ENCODE results near the gene PACRG.

Gene PACRG

DNA sequence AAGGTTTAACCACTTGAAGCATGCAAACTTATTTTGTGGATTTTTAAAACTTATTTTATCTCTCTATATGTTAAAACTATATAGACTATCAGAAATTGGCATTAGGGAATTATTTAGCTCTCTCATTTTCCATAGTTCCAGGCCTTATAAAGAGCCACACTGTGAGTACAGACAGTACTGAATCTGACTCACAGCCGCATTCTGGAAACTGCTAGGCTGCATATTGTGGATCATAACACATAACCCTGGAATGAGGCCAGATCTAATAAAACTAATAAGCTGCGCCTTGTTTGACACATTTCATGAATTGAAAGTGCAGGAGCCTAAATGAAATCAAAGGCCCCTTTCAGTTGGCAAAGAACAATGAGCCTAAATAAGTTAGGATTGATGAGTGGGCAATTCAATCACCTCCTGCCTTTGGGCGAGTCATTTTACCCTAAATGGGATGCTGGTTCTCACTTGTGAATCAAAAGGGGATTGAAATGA is 308.4 kb downstream of the PACRG start:
- H3K4me2 ChIP-seq (ENCODE audit: low read length): no peak overlapping the region
- no peak overlapping the region for H2BK15ac ChIP-seq (replicated peaks; ENCODE audit: low read depth)
- H3K27ac ChIP-seq (ENCODE audit: low read depth, low read length): no peak overlapping the region
- no peaks in the 10 kb centered on the region for H3K4me1 ChIP-seq (ENCODE audit: control insufficient read depth, low read depth, low read length)
- H3K9ac ChIP-seq (ENCODE audit: low read length): no peak overlapping the region
- no peaks in the 10 kb centered on the region for H3K36me3 ChIP-seq (ENCODE audit: control insufficient read depth, insufficient read depth, low read length)
- no peak overlapping the region for H2BK5ac ChIP-seq (ENCODE audit: low read length)
- H3K18ac ChIP-seq (ENCODE audit: low read length): no peak overlapping the region
- no peaks in the 10 kb centered on the region for H3K79me1 ChIP-seq (ENCODE audit: low read length)
- H2BK120ac ChIP-seq (ENCODE audit: low read depth, low read length): no peak overlapping the region
- no peak overlapping the region for H4K5ac ChIP-seq (ENCODE audit: low read length)
- no peak overlapping the region for H3K23ac ChIP-seq (ENCODE audit: low read length)
- H3K27me3 ChIP-seq (ENCODE audit: insufficient read depth, low read length, poor library complexity): no peaks in the 10 kb centered on the region
- WGBS (ENCODE audit: extremely low coverage, insufficient coverage, low lambda C conversion rate): no CpG with 5 or more reads among the region's 3 CpGs
- H4K8ac ChIP-seq (ENCODE audit: low read depth, low read length): no peak overlapping the region
- no peak overlapping the region for H3K4ac ChIP-seq (ENCODE audit: low read depth, low read length)
- no peak overlapping the region for H3K56ac ChIP-seq (ENCODE audit: low read length)
- DNase-seq: no peak
- no peaks in the 10 kb centered on the region for H3K79me2 ChIP-seq (ENCODE audit: control insufficient read depth, insufficient read depth, low read length)
- H3K4me3 ChIP-seq (ENCODE audit: low read length): no peak overlapping the region
- no peak overlapping the region for H2AK5ac ChIP-seq (ENCODE audit: low read length)

DNA sequence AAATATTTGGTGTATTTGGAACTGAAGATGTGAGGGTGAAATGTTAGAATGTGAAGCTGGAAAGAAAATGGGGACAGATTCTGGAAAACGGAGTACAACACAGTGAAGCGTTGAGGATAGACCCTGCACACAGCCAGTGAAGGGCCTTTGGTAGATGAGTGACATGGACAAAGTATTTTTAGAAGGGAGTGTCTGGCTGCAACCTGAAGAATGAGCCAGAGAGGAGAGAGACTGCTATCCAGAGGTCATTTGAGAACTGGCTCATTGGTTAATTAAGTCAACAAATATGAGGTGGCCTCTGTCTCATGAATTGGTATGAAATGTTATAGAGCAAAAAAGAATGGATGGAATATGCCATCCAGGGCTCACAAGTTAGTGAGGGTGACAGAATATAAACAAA is 310.5 kb downstream of the PACRG start:
- Histone ChIP-seq H2BK5ac (ENCODE audit: low read length) (no peak overlapping the region), H2AK5ac (ENCODE audit: low read length) (no peak overlapping the region)
- no CpG with 5 or more reads among the region's 2 CpGs for WGBS (ENCODE audit: extremely low coverage, insufficient coverage, low lambda C conversion rate)

DNA sequence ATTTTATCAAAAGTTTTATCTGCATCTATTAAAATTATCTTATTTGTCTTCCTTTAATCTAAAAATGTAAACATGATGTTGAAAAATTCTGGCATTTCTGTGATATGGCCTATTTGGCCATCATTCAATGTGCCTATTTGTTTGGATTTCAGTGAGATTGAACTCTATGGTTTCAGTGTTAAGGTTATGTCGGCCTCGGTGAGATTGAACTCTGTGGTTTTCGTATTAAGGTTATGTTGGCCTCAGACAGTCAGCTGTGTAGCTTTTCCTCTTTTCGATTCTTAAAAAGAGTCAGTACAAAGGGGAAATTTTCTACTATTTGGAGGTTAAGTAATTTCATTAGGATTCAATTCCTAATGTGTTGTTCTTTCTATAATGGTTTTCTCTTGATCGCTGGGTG is 320.6 kb downstream of the PACRG start:
- Histone ChIP-seq H3K79me1 (ENCODE audit: low read length) (no peaks in the 10 kb centered on the region), H3K9ac (ENCODE audit: low read length) (no peak overlapping the region)
- no CpG with 5 or more reads among the region's 5 CpGs for WGBS (ENCODE audit: extremely low coverage, insufficient coverage, low lambda C conversion rate)

More for the DNA sequence above, 310.5 kb downstream of the PACRG start:
- Histone ChIP-seq H4K5ac (ENCODE audit: low read length) (no peak overlapping the region), H3K27me3 (ENCODE audit: insufficient read depth, low read length, poor library complexity) (no peaks in the 10 kb centered on the region), H3K79me2 (ENCODE audit: control insufficient read depth, insufficient read depth, low read length) (no peaks in the 10 kb centered on the region), H2BK15ac (replicated peaks; ENCODE audit: low read depth) (no peak overlapping the region), H3K9ac (ENCODE audit: low read length) (no peak overlapping the region), H3K4me2 (ENCODE audit: low read length) (no peak overlapping the region), H4K8ac (ENCODE audit: low read depth, low read length) (no peak overlapping the region), H2BK120ac (ENCODE audit: low read depth, low read length) (no peak overlapping the region), H3K4ac (ENCODE audit: low read depth, low read length) (no peak overlapping the region), H3K79me1 (ENCODE audit: low read length) (no peaks in the 10 kb centered on the region), H3K23ac (ENCODE audit: low read length) (no peak overlapping the region), H3K27ac (ENCODE audit: low read depth, low read length) (no peak overlapping the region), H3K56ac (ENCODE audit: low read length) (no peak overlapping the region), H3K4me1 (ENCODE audit: control insufficient read depth, low read depth, low read length) (no peaks in the 10 kb centered on the region), H3K4me3 (ENCODE audit: low read length) (no peak overlapping the region), H3K18ac (ENCODE audit: low read length) (no peak overlapping the region), H3K36me3 (ENCODE audit: control insufficient read depth, insufficient read depth, low read length) (no peaks in the 10 kb centered on the region)
- DNase-seq: no peak

DNA sequence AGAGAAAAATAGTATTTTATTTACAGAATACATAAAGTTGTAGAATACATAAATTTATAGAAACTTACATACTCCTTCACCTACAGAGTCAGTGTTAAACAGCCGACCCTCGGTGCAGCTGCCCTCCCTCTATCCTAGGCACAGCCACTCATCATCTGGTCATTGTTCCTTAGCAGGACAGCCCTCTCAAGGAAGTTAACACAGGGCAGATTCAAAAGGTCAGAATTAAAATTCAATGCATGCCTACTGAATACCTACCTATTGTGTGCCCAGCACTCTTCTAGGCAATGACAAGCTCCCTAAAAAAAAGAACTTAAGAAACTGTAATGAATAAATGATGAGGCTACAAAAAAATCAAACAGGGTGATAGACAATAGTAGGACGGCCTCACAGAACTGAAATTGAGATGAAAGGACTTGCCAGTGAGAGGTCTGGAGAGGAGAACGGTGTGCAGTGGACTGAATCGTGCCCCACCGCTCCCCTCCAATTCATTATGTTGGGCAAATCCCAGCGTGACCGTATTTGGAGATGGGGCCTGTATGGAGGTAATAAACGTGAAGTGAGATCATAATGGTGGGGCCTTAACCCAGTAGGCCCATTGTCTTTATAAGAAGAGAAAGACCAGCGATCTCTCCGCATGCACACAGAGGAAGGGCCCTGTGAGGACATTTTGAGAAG is 326.0 kb downstream of the PACRG start:
- WGBS (ENCODE audit: extremely low coverage, insufficient coverage, low lambda C conversion rate): no CpG with 5 or more reads among the region's 11 CpGs
- H3K27me3 ChIP-seq (ENCODE audit: insufficient read depth, low read length, poor library complexity): no peaks in the 10 kb centered on the region

More for the DNA sequence above, 320.6 kb downstream of the PACRG start:
- Histone ChIP-seq H2BK5ac (ENCODE audit: low read length) (no peak overlapping the region), H3K27ac (ENCODE audit: low read depth, low read length) (no peak overlapping the region), H3K36me3 (ENCODE audit: control insufficient read depth, insufficient read depth, low read length) (no peaks in the 10 kb centered on the region), H3K4ac (ENCODE audit: low read depth, low read length) (no peak overlapping the region), H3K56ac (ENCODE audit: low read length) (no peak overlapping the region), H3K4me1 (ENCODE audit: control insufficient read depth, low read depth, low read length) (no peaks in the 10 kb centered on the region), H3K4me2 (ENCODE audit: low read length) (no peak overlapping the region), H2AK5ac (ENCODE audit: low read length) (no peak overlapping the region), H4K5ac (ENCODE audit: low read length) (no peak overlapping the region), H3K23ac (ENCODE audit: low read length) (no peak overlapping the region), H2BK120ac (ENCODE audit: low read depth, low read length) (no peak overlapping the region), H2BK15ac (replicated peaks; ENCODE audit: low read depth) (no peak overlapping the region), H3K79me2 (ENCODE audit: control insufficient read depth, insufficient read depth, low read length) (no peaks in the 10 kb centered on the region), H3K4me3 (ENCODE audit: low read length) (no peak overlapping the region), H3K18ac (ENCODE audit: low read length) (no peak overlapping the region), H4K8ac (ENCODE audit: low read depth, low read length) (no peak overlapping the region), H3K27me3 (ENCODE audit: insufficient read depth, low read length, poor library complexity) (no peaks in the 10 kb centered on the region)
- no peak for DNase-seq

DNA sequence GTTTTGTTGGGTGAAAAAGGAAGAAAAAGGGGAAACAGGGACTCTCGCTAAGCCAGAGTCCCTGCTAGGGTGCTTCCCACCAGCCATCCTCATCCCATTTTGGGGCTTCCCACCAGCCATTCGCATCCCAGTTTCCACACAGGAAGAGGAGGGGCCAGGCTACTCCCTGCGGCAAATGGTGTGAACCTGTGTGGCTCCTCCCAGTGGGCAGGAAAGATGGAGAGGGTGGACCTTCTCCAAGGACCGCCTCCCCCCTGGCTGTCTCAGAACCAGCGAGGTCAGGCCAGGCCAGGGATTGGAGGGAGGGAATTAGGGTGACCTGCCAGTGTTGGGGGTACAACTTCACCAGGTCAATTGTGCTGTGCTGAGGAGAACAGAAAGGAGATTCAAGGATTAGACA is 326.9 kb downstream of the PACRG start:
- Histone ChIP-seq H4K8ac (ENCODE audit: low read depth, low read length) (no peak overlapping the region), H3K36me3 (ENCODE audit: control insufficient read depth, insufficient read depth, low read length) (no peaks in the 10 kb centered on the region), H3K18ac (ENCODE audit: low read length) (no peak overlapping the region), H3K4me1 (ENCODE audit: control insufficient read depth, low read depth, low read length) (no peaks in the 10 kb centered on the region), H3K56ac (ENCODE audit: low read length) (no peak overlapping the region), H3K79me1 (ENCODE audit: low read length) (no peaks in the 10 kb centered on the region), H3K27ac (ENCODE audit: low read depth, low read length) (no peak overlapping the region), H3K23ac (ENCODE audit: low read length) (no peak overlapping the region), H3K9ac (ENCODE audit: low read length) (no peak overlapping the region), H3K4me3 (ENCODE audit: low read length) (no peak overlapping the region), H3K79me2 (ENCODE audit: control insufficient read depth, insufficient read depth, low read length) (no peaks in the 10 kb centered on the region), H4K5ac (ENCODE audit: low read length) (no peak overlapping the region), H2AK5ac (ENCODE audit: low read length) (no peak overlapping the region), H2BK120ac (ENCODE audit: low read depth, low read length) (no peak overlapping the region), H2BK15ac (replicated peaks; ENCODE audit: low read depth) (no peak overlapping the region), H3K27me3 (ENCODE audit: insufficient read depth, low read length, poor library complexity) (no peaks in the 10 kb centered on the region), H2BK5ac (ENCODE audit: low read length) (no peak overlapping the region), H3K4me2 (ENCODE audit: low read length) (no peak overlapping the region), H3K4ac (ENCODE audit: low read depth, low read length) (no peak overlapping the region)
- whole genome bisulfite sequencing (ENCODE audit: extremely low coverage, insufficient coverage, low lambda C conversion rate): no CpG with 5 or more reads among the region's 5 CpGs
- no peak for DNase-seq

More for the DNA sequence above, 326.0 kb downstream of the PACRG start:
- Histone ChIP-seq H3K23ac (ENCODE audit: low read length) (no peak overlapping the region), H3K4me2 (ENCODE audit: low read length) (no peak overlapping the region), H2BK5ac (ENCODE audit: low read length) (no peak overlapping the region), H3K4me1 (ENCODE audit: control insufficient read depth, low read depth, low read length) (no peaks in the 10 kb centered on the region), H3K79me1 (ENCODE audit: low read length) (no peaks in the 10 kb centered on the region), H3K9ac (ENCODE audit: low read length) (no peak overlapping the region), H2AK5ac (ENCODE audit: low read length) (no peak overlapping the region), H4K8ac (ENCODE audit: low read depth, low read length) (no peak overlapping the region), H3K36me3 (ENCODE audit: control insufficient read depth, insufficient read depth, low read length) (no peaks in the 10 kb centered on the region), H4K5ac (ENCODE audit: low read length) (no peak overlapping the region), H3K27ac (ENCODE audit: low read depth, low read length) (no peak overlapping the region), H3K56ac (ENCODE audit: low read length) (no peak overlapping the region), H2BK120ac (ENCODE audit: low read depth, low read length) (no peak overlapping the region), H3K4ac (ENCODE audit: low read depth, low read length) (no peak overlapping the region), H3K18ac (ENCODE audit: low read length) (no peak overlapping the region), H3K79me2 (ENCODE audit: control insufficient read depth, insufficient read depth, low read length) (no peaks in the 10 kb centered on the region), H3K4me3 (ENCODE audit: low read length) (no peak overlapping the region), H2BK15ac (replicated peaks; ENCODE audit: low read depth) (no peak overlapping the region)
- DNase-seq: no peak

DNA sequence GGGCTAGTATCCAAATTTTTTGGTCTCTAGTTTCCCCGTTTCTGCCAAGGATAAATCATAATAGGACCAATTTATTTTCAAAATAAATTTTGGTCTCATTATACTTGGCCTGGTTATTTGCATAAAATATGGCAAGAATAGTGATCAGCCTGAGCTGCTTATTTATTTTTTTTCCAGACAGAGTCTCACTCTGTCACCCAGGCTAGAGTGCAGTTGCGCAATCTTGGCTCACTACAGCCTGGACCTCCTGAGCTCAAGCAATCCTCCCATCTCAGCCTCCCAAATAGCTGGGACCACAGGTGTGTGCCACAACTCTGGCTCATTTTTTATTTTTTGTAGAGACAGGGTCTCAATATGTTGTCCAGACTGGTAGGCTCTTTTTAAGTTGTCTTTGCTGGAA is 329.5 kb downstream of the PACRG start:
- Histone ChIP-seq H2BK15ac (replicated peaks; ENCODE audit: low read depth) (no peak overlapping the region), H3K27ac (ENCODE audit: low read depth, low read length) (no peak overlapping the region), H3K4ac (ENCODE audit: low read depth, low read length) (no peak overlapping the region), H3K4me2 (ENCODE audit: low read length) (no peak overlapping the region), H2BK120ac (ENCODE audit: low read depth, low read length) (no peak overlapping the region), H3K36me3 (ENCODE audit: control insufficient read depth, insufficient read depth, low read length) (no peaks in the 10 kb centered on the region), H3K27me3 (ENCODE audit: insufficient read depth, low read length, poor library complexity) (no peaks in the 10 kb centered on the region), H3K56ac (ENCODE audit: low read length) (no peak overlapping the region), H3K18ac (ENCODE audit: low read length) (no peak overlapping the region), H3K79me2 (ENCODE audit: control insufficient read depth, insufficient read depth, low read length) (no peaks in the 10 kb centered on the region), H3K4me3 (ENCODE audit: low read length) (no peak overlapping the region), H4K5ac (ENCODE audit: low read length) (no peak overlapping the region), H2AK5ac (ENCODE audit: low read length) (no peak overlapping the region), H3K9ac (ENCODE audit: low read length) (no peak overlapping the region), H4K8ac (ENCODE audit: low read depth, low read length) (no peak overlapping the region), H3K23ac (ENCODE audit: low read length) (no peak overlapping the region), H2BK5ac (ENCODE audit: low read length) (no peak overlapping the region), H3K79me1 (ENCODE audit: low read length) (no peaks in the 10 kb centered on the region), H3K4me1 (ENCODE audit: control insufficient read depth, low read depth, low read length) (no peaks in the 10 kb centered on the region)
- WGBS (ENCODE audit: extremely low coverage, insufficient coverage, low lambda C conversion rate): no CpG with 5 or more reads among the region's 2 CpGs
- no peak for DNase-seq

Data from mesendoderm (in vitro differentiated cells).